K562 (cell line): ENCODE results near the gene KIF18B. TPM values are rescaled to one million over a fixed set of nuclear protein-coding genes. Genes with fewer than 3 reads are reported as not detected.

Experiments used
- CBX3 ChIP-seq, 2 experiments: IDR thresholded peaks; 1 replicate in 1 of 2; 2 replicates in 1 of 2; pipeline ENCODE4 v1.6.1; 2012; ENCODE audit warnings: inconsistent platforms in 2 of 2, low read length in 2 of 2, borderline replicate concordance in 1 of 2, control low read depth in 1 of 2
- KAT2B ChIP-seq: IDR thresholded peaks from one replicate; pipeline ENCODE4 v1.6.1; 2012; ENCODE audit warnings: low read depth, mild to moderate bottlenecking, control low read depth, inconsistent platforms, low read length, moderate library complexity
- MBD1 ChIP-seq: fragments of 250-450 bp; sonication (Bioruptor Pico); IDR thresholded peaks from 2 replicates; pipeline ENCODE4 v1.8.0; 2022; ENCODE audit warnings: inconsistent platforms
- PHF8 ChIP-seq: fragments of 200-600 bp; sonication (generic); IDR thresholded peaks from 2 replicates; pipeline ENCODE4 v1.6.1; 2012; ENCODE audit warnings: mixed run types, mild to moderate bottlenecking, inconsistent platforms, low read length, moderate library complexity, borderline replicate concordance
- POLR2G ChIP-seq: fragments of 200-400 bp; formaldehyde crosslinking; IDR thresholded peaks from 2 replicates; pipeline ENCODE4 v1.6.1; 2017; ENCODE audit warnings: low read depth, mild to moderate bottlenecking, antibody characterized with exemption, low read length, moderate library complexity
- SMC3 ChIP-seq: conservative IDR thresholded peaks from 2 replicates; pipeline ENCODE4 v1.6.1; 2011; ENCODE audit warnings: low read depth, low read length, improper control_type of control experiment; ENCODE audit not compliant: insufficient read depth
- TBP ChIP-seq: optimal IDR thresholded peaks from 2 replicates; pipeline ENCODE3; 2011; ENCODE audit warnings: low read depth, low read length, improper control_type of control experiment
- XRCC5 ChIP-seq: fragments of 200-400 bp; formaldehyde crosslinking; IDR thresholded peaks from 2 replicates; pipeline ENCODE4 v1.6.1; 2017; ENCODE audit warnings: low read depth, mild to moderate bottlenecking, low read length
- ZFPM2 ChIP-seq: fragments of 250-450 bp; sonication (Bioruptor Pico); IDR thresholded peaks from 2 replicates; pipeline ENCODE4 v1.5.1; 2022; ENCODE audit warnings: mild to moderate bottlenecking
- ZNF354B ChIP-seq: fragments of 250-450 bp; sonication (Bioruptor Pico); IDR thresholded peaks from 2 replicates; pipeline ENCODE4 v1.4.0; 2020
- ZNF507 ChIP-seq: conservative IDR thresholded peaks from 2 replicates; pipeline ENCODE4 v1.6.1; 2017; ENCODE audit warnings: missing genetic modification characterization, missing compliant biosample characterization
- ZNF584 ChIP-seq: fragments of 200-800 bp; sonication (Bioruptor generic); IDR thresholded peaks from 2 replicates; pipeline ENCODE4 v1.6.1; 2016; ENCODE audit warnings: low read depth, mild to moderate bottlenecking, missing genetic modification characterization, missing compliant biosample characterization
- polyA plus RNA-seq, 8 experiments: library from polyadenylated mRNA; depleted of rRNA in 4 of 8; stranded (reverse) in 5 of 8; unstranded in 3 of 8; fragments of >200 nt; fragmentation: Nextera tagmentation in 2 of 8; fragmentation: Illumina TruSeq in 1 of 8; extraction: Ambion mirVana in 2 of 8; extraction: Trizol in 1 of 8; gene quantifications; 2 replicates each; pipeline versions ENCODE4 v1.2.1 to v1.2.3, GENCODE V29; 2011 to 2014; ENCODE audit warnings: inconsistent platforms in 1 of 8, missing spikeins in 1 of 8
- total RNA-seq, 7 experiments: library from RNA; depleted of rRNA in 6 of 7; stranded (reverse); fragments of >200 nt in 6 of 7; fragmentation: Illumina TruSeq in 2 of 7; extraction: Trizol in 2 of 7; gene quantifications; 2 replicates each; pipeline versions ENCODE4 v1.2.1 to v1.2.3, GENCODE V29; 2011 to 2021; ENCODE audit warnings: low replicate concordance in 1 of 7

The KIF18B gene
- total and polyA plus RNA-seq, 9 of the 15 experiments (the other 6 are each of a cell fraction or from before 2014, with no cell fraction given), result 2.0 to 42.8 (median 13.2) TPM

DNA sequence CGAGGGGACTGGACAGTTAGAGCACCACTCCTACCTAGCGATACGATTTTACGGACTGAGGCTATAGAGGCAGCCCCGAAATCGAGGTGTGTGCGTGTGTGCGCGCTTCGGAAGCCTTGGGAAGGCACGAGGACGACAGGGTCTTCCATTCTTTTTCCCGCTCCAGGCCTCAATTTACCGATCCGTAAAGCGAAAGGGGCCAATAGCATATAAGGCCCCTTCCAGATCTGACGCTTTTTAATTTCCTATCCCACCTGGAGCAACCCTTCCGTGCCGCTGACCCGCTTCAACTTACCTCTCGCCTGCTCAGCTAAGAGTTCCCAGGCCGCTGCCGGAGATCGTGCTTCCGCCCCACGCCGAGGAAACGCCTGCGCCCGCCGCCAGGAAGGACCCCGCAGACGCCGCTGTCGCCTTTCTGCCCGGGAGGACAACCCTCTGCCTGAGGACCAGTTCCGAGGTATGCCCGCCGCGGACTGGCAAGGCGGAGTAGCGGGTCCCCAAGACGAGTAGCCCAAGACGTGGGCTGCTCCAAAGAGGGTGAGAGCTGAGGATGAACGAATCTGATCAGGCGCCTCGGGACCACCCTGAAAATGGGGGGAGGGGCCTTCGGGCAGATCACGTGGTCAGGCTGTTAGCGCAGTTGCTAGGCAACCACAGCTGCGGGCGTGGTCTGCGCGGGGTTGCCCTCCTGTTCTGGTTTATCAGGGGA lies 48.3 kb downstream of the KIF18B start, which contains the start of gene EFTUD2 (continued):
- TF ChIP-seq KAT2B (no peak), ZNF507 (tag) (no peak), PHF8 (peak; percentile 88), ZNF584 (CRISPR knock-in tag) (0 out of 2 replicates have a peak, but pooled peaks have one; percentile 25), CBX3 (IDR thresholded peaks at IDR 0.05; ENCODE audit: borderline replicate concordance in 1 of 2, low read length in 2 of 2) (peak in 1 of 2 experiments; percentile 54; a peak in 1 of 3 replicates), MBD1 (CRISPR knock-in tag) (no peak), ZFPM2 (CRISPR knock-in tag) (no peak), XRCC5 (peak; percentile 85; the same call in 1 of the 2 replicates), SMC3 (no peak; the same call in 1 of the 2 replicates), ZNF354B (CRISPR knock-in tag) (no peak), TBP (peak; percentile 77), POLR2G (peak; percentile 93)
